ENCODE results near the gene ALOX5.
"Not testable (repeated sequence)": the region's sequence is repeated elsewhere in the genome, so short reads cannot be mapped to it uniquely, and the experiment has no call there.

ALOX5 gene

GRCh38 chr10:45374350-45375052 lies 485 bp downstream of the ALOX5 start:
- DNase-seq = no peak

- DNase-seq = no peak
These were observed 1.1 kb downstream of the ALOX5 start for GRCh38 chr10:45375101-45375500.

- DNase-seq = peak; percentile 64
These were observed 1.8 kb downstream of the ALOX5 start for GRCh38 chr10:45375716-45376231.

DNA sequence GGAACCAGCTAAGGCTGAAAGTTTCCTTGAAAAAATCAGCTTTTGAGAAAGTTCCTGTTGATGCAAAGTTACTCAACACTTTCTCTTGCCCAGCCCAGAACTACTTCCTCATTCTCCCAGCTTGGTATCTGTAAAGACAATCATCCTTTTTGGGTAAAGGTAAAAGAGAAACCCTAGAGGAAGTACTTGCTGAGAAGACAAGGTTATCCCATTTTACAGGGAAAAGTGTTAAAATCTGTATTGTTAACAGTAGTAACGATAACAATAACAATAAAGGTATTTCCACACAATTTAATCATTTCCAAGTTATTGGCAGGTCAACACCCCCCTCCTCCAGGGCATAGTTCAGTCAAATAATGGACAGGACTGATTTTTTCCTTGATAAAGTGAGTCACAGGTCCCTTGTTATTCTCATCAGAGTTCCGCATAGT lies 2.4 kb downstream of the ALOX5 start:
- peak; percentile 93 for DNase-seq

- no peak for DNase-seq
These were observed 3.3 kb downstream of the ALOX5 start for GRCh38 chr10:45377321-45377720.

DNA sequence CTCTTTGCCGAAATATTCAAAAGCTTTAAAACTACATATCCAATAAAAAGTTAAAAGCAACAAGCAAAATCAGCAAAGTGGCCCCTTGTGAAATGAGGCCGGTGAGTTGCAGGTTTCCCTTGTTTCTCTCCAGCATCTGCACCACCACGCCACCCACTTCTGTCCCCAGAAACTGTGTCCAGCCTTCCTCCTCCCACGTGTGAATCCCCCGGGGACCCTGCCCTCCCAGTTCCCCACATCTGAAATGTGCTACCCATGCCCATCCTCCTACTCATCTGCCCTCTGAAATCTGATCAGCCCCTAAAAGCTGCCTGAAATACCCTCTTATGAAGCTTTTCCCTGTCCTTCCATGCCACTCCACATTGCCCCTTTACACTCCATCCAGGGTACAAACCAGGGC lies 3.8 kb downstream of the ALOX5 start:
- DNase-seq = no peak

- DNase-seq = peak; percentile 39
These were observed 5.1 kb downstream of the ALOX5 start for GRCh38 chr10:45378914-45379726.

DNA sequence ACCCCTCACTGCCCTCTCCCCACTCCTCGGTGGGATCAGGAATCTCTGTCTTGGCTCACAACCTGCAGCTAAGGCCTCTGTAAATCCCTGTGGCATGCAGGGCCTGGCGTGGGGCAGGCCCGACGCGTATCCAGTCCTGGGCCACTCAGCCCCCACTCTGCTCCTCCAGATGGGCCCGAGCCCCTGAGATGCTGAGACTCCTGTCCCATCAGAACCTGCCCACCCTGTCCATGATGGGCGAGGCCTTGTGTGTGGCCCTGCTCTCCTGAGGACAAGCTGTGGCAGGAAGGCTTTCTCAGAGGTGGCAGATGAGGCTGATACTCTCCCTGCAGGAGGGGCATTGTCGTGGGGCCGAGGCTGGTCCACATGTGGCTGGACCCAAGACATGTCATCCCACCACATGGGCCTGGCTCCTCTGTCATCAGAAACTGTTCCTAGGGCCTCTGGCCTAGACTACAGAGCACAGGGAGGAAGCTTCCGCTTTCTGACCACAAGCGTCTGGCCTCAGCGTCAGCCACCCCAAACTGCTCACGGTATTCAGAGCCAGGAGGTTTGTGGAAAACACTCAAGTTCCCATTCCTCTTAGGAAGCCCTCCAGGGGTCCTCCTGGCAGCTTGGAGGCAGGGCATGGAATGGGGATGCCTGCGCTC lies 6.0 kb downstream of the ALOX5 start:
- DNase-seq = peak; percentile 97

GRCh38 chr10:45380903-45381620 lies 7.0 kb downstream of the ALOX5 start:
- peak; percentile 56 for DNase-seq

DNA sequence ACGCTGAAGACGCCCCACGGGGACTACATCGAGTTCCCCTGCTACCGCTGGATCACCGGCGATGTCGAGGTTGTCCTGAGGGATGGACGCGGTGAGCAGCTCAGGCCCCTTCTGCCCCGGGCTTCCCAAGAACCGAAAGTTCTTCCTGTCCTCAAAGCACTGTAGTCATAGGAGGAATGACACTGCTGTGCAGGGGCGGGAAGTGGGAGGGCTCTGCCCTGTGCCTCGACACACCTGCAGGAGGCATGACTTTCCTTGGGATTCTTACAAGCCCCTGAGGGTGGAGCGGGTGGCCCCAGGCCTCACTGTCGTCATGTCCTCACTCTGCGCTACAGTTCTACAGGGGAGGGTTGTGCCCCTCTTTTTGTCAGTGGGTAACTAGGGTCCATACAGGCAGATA lies 8.6 kb downstream of the ALOX5 start:
- DNase-seq = no peak

- peak; percentile 55 for DNase-seq
These were observed 9.8 kb downstream of the ALOX5 start for GRCh38 chr10:45383682-45384330.

DNA sequence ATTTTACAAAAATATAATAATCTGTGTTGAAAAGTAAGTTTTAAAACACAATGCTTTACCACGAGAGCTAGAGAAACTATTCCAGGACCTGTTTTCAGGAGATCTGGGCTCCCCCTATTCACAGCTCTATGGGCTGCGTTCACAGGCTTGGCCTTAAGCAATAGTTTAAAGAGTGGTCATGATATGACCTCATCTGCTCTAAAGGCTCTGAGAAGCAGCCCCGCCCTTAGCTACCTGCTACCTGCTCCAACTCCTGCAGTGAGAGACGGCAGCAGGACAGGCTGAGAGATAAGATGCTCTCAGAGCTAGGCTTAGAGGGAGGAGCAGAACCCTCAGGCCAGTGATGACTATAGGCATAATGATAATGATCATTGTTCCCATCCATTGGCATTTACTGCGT lies 12.6 kb downstream of the ALOX5 start:
- DNase-seq = no peak

- DNase-seq = no peak
These were observed 13.3 kb downstream of the ALOX5 start for GRCh38 chr10:45387096-45387893.

DNA sequence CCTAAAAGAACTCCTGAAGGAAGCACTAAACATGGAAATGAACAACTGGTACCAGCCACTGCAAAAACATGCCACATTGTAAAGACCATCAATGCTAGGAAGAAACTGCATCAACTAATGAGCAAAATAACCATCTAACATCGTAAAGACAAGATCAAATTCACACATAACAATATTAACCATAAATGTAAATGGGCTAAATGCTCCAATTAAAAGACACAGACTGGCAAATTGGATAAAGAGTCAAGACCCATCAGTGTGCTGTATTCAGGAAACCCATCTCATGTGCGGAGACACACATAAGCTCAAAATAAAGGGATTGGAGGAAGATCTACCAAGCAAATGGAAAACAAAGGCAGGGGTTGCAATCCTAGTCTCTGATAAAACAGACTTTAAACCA lies 15.7 kb downstream of the ALOX5 start:
- DNase-seq = not testable (repeated sequence)

GRCh38 chr10:45391636-45392035 lies 17.6 kb downstream of the ALOX5 start:
- DNase-seq = not testable (repeated sequence)

- DNase-seq = peak; percentile 12
These were observed 21.5 kb downstream of the ALOX5 start for GRCh38 chr10:45395554-45395953.

- no peak for DNase-seq
These were observed 24.6 kb downstream of the ALOX5 start for GRCh38 chr10:45398595-45398994.

DNA sequence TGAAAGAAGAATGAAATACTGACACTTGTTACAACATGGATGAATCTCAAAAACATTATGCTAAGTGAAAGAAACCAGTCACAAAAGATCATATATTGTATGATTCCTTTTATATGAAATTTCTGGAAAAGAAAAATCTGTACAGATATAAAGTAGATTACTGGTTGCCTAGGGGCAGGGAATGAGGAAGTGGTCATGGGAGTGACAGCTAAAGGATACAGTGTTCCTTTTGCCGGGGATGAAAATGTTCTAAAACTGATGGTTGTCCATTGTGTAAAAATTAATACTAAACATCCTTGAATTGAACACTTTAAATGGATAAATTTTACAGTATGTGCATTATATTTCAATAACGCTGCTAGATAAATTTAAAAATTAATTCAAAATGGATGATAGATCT lies 25.1 kb downstream of the ALOX5 start:
- DNase-seq = peak; percentile 38

DNA sequence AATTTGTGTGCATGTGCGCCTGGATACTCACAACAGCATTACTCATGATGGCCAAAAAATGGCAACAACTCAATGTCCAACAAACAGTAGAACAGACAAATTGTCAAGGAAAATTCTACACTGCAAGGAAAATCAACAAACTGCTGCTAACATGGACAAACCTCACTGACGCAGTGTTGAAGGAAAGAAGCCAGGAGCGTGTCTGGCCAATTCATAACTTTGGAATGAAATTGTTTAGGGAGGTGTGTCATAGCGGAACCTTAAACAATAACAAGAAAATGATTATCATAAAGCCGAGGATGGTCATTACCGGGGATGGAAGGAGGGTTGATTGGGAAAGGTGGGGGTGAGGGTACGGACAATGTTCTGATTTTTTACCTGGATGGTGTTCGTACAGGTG lies 29.1 kb downstream of the ALOX5 start:
- no peak for DNase-seq

DNA sequence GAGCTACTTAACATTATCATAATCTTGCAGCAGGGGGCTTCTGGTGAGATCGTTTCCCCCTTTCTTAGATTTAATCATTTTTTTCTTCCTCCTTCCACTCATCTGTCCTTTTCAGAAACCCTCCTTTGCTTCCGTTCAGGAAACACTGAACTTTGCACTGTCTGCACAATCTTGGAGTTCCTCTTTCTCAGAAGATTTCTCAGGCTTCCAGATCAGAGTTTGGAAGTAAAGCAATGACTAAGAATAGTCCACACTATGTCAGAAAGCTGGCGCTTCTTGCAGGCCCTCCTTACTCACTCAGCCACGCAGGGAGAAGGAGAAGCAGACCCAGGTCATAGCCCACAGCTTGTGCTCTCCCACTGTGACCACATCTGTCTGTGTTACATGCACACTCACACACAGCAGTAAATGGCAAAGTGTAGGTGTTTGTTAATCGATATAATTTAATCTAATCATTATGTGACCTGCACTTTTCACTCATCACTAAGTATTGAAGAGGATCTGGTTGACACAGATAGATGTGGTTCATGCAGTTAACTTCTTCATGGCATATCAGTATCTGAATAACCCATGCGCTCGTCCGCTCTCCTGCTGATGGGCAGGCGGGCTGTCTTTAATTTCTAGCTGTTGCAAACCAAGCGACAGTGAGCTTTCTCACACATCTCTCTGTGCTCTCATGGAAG lies 30.2 kb downstream of the ALOX5 start:
- DNase-seq = peak; percentile 95

DNA sequence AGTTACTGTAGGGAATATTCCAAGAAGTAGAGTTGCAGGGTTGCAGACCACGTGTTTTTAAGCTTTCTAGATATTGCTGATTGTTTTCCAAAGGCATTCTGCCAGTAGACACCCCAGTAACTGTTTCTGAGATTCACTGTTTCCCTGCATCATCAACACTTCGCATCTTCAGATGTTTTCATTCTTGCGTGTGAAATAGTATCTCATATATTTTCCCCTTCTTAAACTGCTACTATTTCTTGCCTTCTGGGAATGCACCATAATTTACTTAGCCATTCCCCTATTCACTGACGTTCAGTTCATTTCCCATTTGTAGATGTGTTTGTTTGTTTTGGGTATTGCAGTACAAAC lies 30.7 kb downstream of the ALOX5 start:
- no peak for DNase-seq
